SK-N-SH (cell line): Measurements from ENCODE around the gene TMIE.

Experiments used
- ELF1 ChIP-seq: IDR thresholded peaks from 2 replicates; pipeline ENCODE4 v1.4.0; 2012
- EP300 ChIP-seq, 2 experiments: IDR thresholded peaks; 2 replicates each; pipeline versions ENCODE4 v1.4.0 to v1.6.1; 2012; ENCODE audit warnings: borderline replicate concordance in 1 of 2, low read depth in 1 of 2, low read length in 1 of 2
- JUND ChIP-seq: IDR thresholded peaks from 2 replicates; pipeline ENCODE4 v1.4.0; 2012
- POLR2AphosphoS5 ChIP-seq: IDR thresholded peaks from 2 replicates; pipeline ENCODE4 v1.6.1; 2012; ENCODE audit warnings: low read depth, low read length
- TAF1 ChIP-seq: IDR thresholded peaks from 2 replicates; pipeline ENCODE4 v1.6.1; 2012; ENCODE audit warnings: low read depth, mild to moderate bottlenecking, low read length, moderate library complexity, borderline replicate concordance
- TCF12 ChIP-seq: IDR thresholded peaks from 2 replicates; pipeline ENCODE4 v1.4.0; 2012
- TF ChIP-seq, protein P1 (sequence below): fragments of 200-600 bp; sonication (generic); IDR thresholded peaks from 2 replicates; pipeline ENCODE4 v1.6.1; 2017; ENCODE audit warnings: antibody characterized with exemption, mild to moderate bottlenecking, moderate library complexity
- TF ChIP-seq, protein P2 (sequence below): IDR thresholded peaks from 2 replicates; pipeline ENCODE4 v1.4.0; 2012; ENCODE audit warnings: low read depth

DNA sequence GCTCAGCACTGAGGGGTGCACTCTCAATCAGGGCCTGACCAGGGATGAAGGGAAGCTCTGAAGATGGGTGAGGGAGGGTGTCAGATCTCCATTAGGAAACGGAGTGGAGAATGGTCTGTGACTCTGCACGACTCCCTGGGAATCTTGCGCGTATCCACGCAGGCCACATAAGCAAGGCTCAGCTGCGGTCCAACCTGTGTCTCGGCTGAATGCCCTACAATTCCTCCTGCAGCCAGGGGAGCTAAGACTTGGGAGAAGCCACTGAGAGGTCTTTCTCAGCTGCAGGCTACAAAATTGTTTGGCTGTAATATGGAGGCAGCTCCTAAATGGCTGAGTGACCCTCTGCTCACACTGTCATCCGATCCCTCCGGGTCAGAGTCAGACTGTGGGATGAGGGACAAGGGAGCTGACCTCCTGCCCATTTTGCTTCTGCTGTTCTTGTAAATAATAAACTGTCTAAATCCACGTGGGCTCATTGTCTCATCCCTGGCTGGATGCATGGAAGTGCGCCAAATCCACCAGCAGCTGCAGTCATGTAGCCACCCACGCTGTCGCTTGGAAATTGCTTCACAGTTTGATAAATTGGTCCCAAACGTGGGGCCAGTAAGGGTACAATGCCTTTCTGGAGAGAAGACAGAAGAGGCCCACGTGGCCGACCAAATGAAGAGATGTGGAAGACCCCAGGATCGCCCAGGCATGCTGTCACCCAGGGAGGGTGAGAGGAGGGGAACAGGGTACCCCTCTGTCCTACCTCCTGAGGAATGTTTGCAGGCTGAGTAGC lies 38.2 kb upstream of the TMIE start:
- TF ChIP-seq TAF1 (no peak), TCF12 (no peak), JUND (no peak), POLR2AphosphoS5 (no peak), EP300 (IDR thresholded peaks at IDR 0.05; ENCODE audit: borderline replicate concordance in 1 of 2, low read depth in 1 of 2, low read length in 1 of 2) (no peak), ELF1 (no peak)
- TF ChIP-seq, protein P1, sequence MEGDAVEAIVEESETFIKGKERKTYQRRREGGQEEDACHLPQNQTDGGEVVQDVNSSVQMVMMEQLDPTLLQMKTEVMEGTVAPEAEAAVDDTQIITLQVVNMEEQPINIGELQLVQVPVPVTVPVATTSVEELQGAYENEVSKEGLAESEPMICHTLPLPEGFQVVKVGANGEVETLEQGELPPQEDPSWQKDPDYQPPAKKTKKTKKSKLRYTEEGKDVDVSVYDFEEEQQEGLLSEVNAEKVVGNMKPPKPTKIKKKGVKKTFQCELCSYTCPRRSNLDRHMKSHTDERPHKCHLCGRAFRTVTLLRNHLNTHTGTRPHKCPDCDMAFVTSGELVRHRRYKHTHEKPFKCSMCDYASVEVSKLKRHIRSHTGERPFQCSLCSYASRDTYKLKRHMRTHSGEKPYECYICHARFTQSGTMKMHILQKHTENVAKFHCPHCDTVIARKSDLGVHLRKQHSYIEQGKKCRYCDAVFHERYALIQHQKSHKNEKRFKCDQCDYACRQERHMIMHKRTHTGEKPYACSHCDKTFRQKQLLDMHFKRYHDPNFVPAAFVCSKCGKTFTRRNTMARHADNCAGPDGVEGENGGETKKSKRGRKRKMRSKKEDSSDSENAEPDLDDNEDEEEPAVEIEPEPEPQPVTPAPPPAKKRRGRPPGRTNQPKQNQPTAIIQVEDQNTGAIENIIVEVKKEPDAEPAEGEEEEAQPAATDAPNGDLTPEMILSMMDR, result no peak
- TF ChIP-seq, protein P2, sequence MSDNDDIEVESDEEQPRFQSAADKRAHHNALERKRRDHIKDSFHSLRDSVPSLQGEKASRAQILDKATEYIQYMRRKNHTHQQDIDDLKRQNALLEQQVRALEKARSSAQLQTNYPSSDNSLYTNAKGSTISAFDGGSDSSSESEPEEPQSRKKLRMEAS, result no peak
